Choroid plexus epithelial cell (primary cell): ENCODE measurements around the gene TRAK1.

Source experiments
- DNase-seq: peaks from one replicate; pipeline ENCODE4 v3.0.0-alpha.2; 2010; ENCODE audit warnings: low read depth
- H3K4me3 ChIP-seq: 2 replicates; pipeline ENCODE4 v1.5.1; 2011; ENCODE audit warnings: low read depth, mild to moderate bottlenecking, control low read depth, low read length, moderate library complexity
- CTCF ChIP-seq: conservative IDR thresholded peaks from 2 replicates; pipeline ENCODE4 v1.5.1; 2011; ENCODE audit warnings: low read depth, mild to moderate bottlenecking, control low read depth, inconsistent platforms, low read length, moderate library complexity

The TRAK1 gene

GRCh38 chr3:42085641-42086376, 5.3 kb upstream of the TRAK1 start:
- no peak for DNase-seq
- TF ChIP-seq CTCF, result no peak
- H3K4me3 ChIP-seq, result no peak overlapping the region

GRCh38 chr3:42088803-42089530, 2.2 kb upstream of the TRAK1 start:
- H3K4me3 ChIP-seq, result no peak overlapping the region
- no peak for TF ChIP-seq CTCF
- DNase-seq, result no peak

GRCh38 chr3:42092006-42092405, 849 bp downstream of the TRAK1 start:
- DNase-seq, result no peak
- TF ChIP-seq CTCF, result no peak
- H3K4me3 ChIP-seq, result no peak overlapping the region

GRCh38 chr3:42094128-42094527, 3.0 kb downstream of the TRAK1 start:
- no peak for TF ChIP-seq CTCF
- no peak overlapping the region for H3K4me3 ChIP-seq
- no peak for DNase-seq

- TF ChIP-seq CTCF, result no peak
- no peak for DNase-seq
- no peak overlapping the region for H3K4me3 ChIP-seq
These were observed 3.7 kb downstream of the TRAK1 start for GRCh38 chr3:42094691-42095391.

GRCh38 chr3:42095540-42095939, 4.4 kb downstream of the TRAK1 start:
- no peak overlapping the region for H3K4me3 ChIP-seq
- no peak for TF ChIP-seq CTCF
- DNase-seq, result no peak
